ENCODE data around the gene THTPA.

- TF ChIP-seq POLR2A (IDR thresholded peaks at IDR 0.05; ENCODE audit: low read length), result no peak
- no peak for TF ChIP-seq GATA1 (IDR thresholded peaks at IDR 0.05; ENCODE audit: low read depth, low read length)
Observed at GRCh38 chr14:23518709-23519108, 37.4 kb upstream of the THTPA start.

All from erythroblast (primary cell).